Middle frontal gyrus (tissue), 1 donor: Measurements from ENCODE around the gene IL1B.

Experiments used
- DNase-seq: peaks from one replicate; pipeline ENCODE4 v3.0.0-alpha.2; 2015; ENCODE audit warnings: low spot score; ENCODE audit errors: extremely low spot score

Gene IL1B

GRCh38 chr2:112829961-112830681 lies 6.5 kb downstream of the IL1B start:
- no peak for DNase-seq

- DNase-seq, result no peak
These were observed 7.2 kb downstream of the IL1B start for GRCh38 chr2:112829101-112829960.

- DNase-seq, result no peak
These were observed 8.3 kb downstream of the IL1B start for GRCh38 chr2:112828251-112828691.

- no peak for DNase-seq
These were observed 8.9 kb downstream of the IL1B start for GRCh38 chr2:112827604-112828185.

- DNase-seq, result no peak
These were observed 9.6 kb downstream of the IL1B start for GRCh38 chr2:112827009-112827408.

GRCh38 chr2:112825706-112826105 lies 10.9 kb downstream of the IL1B start:
- no peak for DNase-seq

- DNase-seq, result no peak
These were observed 11.9 kb downstream of the IL1B start for GRCh38 chr2:112824694-112825085.

- no peak for DNase-seq
These were observed 14.9 kb downstream of the IL1B start for GRCh38 chr2:112821682-112822081.

GRCh38 chr2:112821142-112821541 lies 15.4 kb downstream of the IL1B start:
- DNase-seq, result no peak

GRCh38 chr2:112820343-112820742 lies 16.2 kb downstream of the IL1B start:
- no peak for DNase-seq

GRCh38 chr2:112819081-112819480 lies 17.5 kb downstream of the IL1B start:
- DNase-seq, result no peak

- DNase-seq, result no peak
These were observed 18.3 kb downstream of the IL1B start for GRCh38 chr2:112818094-112818902.

- DNase-seq, result no peak
These were observed 19.4 kb downstream of the IL1B start for GRCh38 chr2:112817082-112817689.

GRCh38 chr2:112814278-112814677 lies 22.3 kb downstream of the IL1B start:
- no peak for DNase-seq

GRCh38 chr2:112813280-112813966 lies 23.2 kb downstream of the IL1B start:
- DNase-seq, result no peak

- no peak for DNase-seq
These were observed 24.0 kb downstream of the IL1B start for GRCh38 chr2:112812318-112813267.

GRCh38 chr2:112811841-112812306 lies 24.7 kb downstream of the IL1B start:
- no peak for DNase-seq

GRCh38 chr2:112811276-112811831 lies 25.2 kb downstream of the IL1B start:
- DNase-seq, result no peak

GRCh38 chr2:112809112-112809511 lies 27.5 kb downstream of the IL1B start:
- DNase-seq, result no peak
